GM18951 (cell line): ENCODE measurements around the gene PDE4B.
"Not testable (repeated sequence)": the region's sequence is repeated elsewhere in the genome, so short reads cannot be mapped to it uniquely, and the experiment has no call there.

Source experiments
- POLR2A ChIP-seq: IDR thresholded peaks from 4 replicates; pipeline ENCODE4 v1.6.1; 2011; ENCODE audit warnings: mild to moderate bottlenecking; ENCODE audit not compliant: insufficient read length, insufficient read depth; ENCODE audit errors: extremely low read depth
- in situ Hi-C: fragments of 300-500 bp; cut with MboI; formaldehyde crosslinking; loops from one replicate; pipeline ENCODE4 v1.12.0; 2022; ENCODE audit warnings: low sequenced_read_pairs, mixed read lengths, inconsistent platforms; ENCODE audit not compliant: unreplicated experiment

Gene PDE4B

GRCh38 chr1:65991694-65992093, 199.0 kb downstream of the PDE4B start:
- TF ChIP-seq POLR2A, result no peak
- in situ Hi-C loops, result no loop called here

- no peak for TF ChIP-seq POLR2A
- in situ Hi-C loops, result no loop called here
These were observed 199.6 kb downstream of the PDE4B start for GRCh38 chr1:65992165-65992821.

- TF ChIP-seq POLR2A, result no peak
- in situ Hi-C loops, result no loop called here
These were observed 200.2 kb downstream of the PDE4B start for GRCh38 chr1:65992831-65993271.

GRCh38 chr1:65994223-65994622, 201.5 kb downstream of the PDE4B start:
- in situ Hi-C loops, result no loop called here
- TF ChIP-seq POLR2A, result no peak

GRCh38 chr1:65995336-65995735, 202.6 kb downstream of the PDE4B start:
- TF ChIP-seq POLR2A, result no peak
- in situ Hi-C loops, result no loop called here

- in situ Hi-C loops, result no loop called here
- TF ChIP-seq POLR2A, result no peak
These were observed 203.2 kb downstream of the PDE4B start for GRCh38 chr1:65995928-65996327.

GRCh38 chr1:65997693-65998092, 205.0 kb downstream of the PDE4B start:
- no peak for TF ChIP-seq POLR2A
- in situ Hi-C loops, result no loop called here

GRCh38 chr1:65998763-65999583, 206.3 kb downstream of the PDE4B start:
- TF ChIP-seq POLR2A, result no peak
- in situ Hi-C loops, result no loop called here

- TF ChIP-seq POLR2A, result no peak
- in situ Hi-C loops, result no loop called here
These were observed 207.4 kb downstream of the PDE4B start for GRCh38 chr1:66000033-66000637.

GRCh38 chr1:66003690-66004089, 211.0 kb downstream of the PDE4B start:
- no peak for TF ChIP-seq POLR2A
- in situ Hi-C loops, result no loop called here

GRCh38 chr1:66006534-66006933, 213.8 kb downstream of the PDE4B start:
- in situ Hi-C loops, result not testable (repeated sequence)

GRCh38 chr1:66012106-66012784, 219.6 kb downstream of the PDE4B start:
- in situ Hi-C loops, result no loop called here
- no peak for TF ChIP-seq POLR2A

- in situ Hi-C loops, result no loop called here
- TF ChIP-seq POLR2A, result no peak
These were observed 220.7 kb downstream of the PDE4B start for GRCh38 chr1:66013371-66013770.

GRCh38 chr1:66022904-66023620, 230.4 kb downstream of the PDE4B start:
- in situ Hi-C loops, result no loop called here
- TF ChIP-seq POLR2A, result no peak
